ENCODE data around the gene ZSCAN22. TPM values are rescaled to one million over a fixed set of nuclear protein-coding genes. Genes with fewer than 3 reads are reported as not detected.

The ZSCAN22 gene
- total RNA-seq (1 to 10 TPM; 2.2 to 3.1 TPM), polyA plus RNA-seq (under 1 TPM; 0.25 to 0.43 TPM)
- long read RNA-seq, donor 1, partial matches to known transcripts = 0 of 6 reads
- long read RNA-seq, donor 1, other reads (novel, unspliced or antisense) = 6 of 6 reads
- long read RNA-seq, donor 2, full-length matches to known transcripts = 1 of 4 reads
- long read RNA-seq, donor 2, partial matches to known transcripts = 0 of 4 reads
- long read RNA-seq, donor 2, other reads (novel, unspliced or antisense) = 3 of 4 reads

GRCh38 chr19:58326914-58327726 is at the start of gene ZSCAN22:
ZSCAN22 (plus strand) TSS chr19:58326994; CDS start chr19:58334803, 7,809 bp downstream.
- WGBS, 2 donors = 0% methylated on average over 62 of the region's 62 CpGs
- Histone ChIP-seq H3K36me3 (ENCODE audit: control insufficient read depth in 1 of 2, insufficient read depth in 2 of 2, low read length in 1 of 2) (no peaks in the 10 kb centered on the region), H3K4me1 (ENCODE audit: control insufficient read depth in 1 of 2, insufficient read depth in 2 of 2, low read length in 2 of 2) (peaks cover 3 to 5% of the 10 kb centered on the region in 2 donors), H3K27ac (ENCODE audit: low read depth in 1 of 2, low read length in 2 of 2) (peak within 1 kb of the TSS; percentile 4 to 83), H3K27me3 (ENCODE audit: control insufficient read depth in 1 of 2, insufficient read depth in 2 of 2, low read length in 1 of 2) (no peaks in the 10 kb centered on the region), H3K9me3 (ENCODE audit: control insufficient read depth, low read length) (no peaks in the 10 kb centered on the region), H3K4me3 (ENCODE audit: low read length in 2 of 2) (peak within 1 kb of the TSS; percentile 61 to 62)
- intact Hi-C loops (cut with DNase I) = loop anchor here (1.0 to 5.0 kb wide), 3 partner anchors 22 to 54 kb away; partner anchors contain the start of genes ZNF497 (in 2 of the 2), ERVK3-1 (in 1 of the 2) and ZNF837 (in 1 of the 2)
- ATAC-seq (ENCODE audit: low FRiP score) (peak; percentile 98), DNase-seq (peak; percentile 98 to 100)

DNA sequence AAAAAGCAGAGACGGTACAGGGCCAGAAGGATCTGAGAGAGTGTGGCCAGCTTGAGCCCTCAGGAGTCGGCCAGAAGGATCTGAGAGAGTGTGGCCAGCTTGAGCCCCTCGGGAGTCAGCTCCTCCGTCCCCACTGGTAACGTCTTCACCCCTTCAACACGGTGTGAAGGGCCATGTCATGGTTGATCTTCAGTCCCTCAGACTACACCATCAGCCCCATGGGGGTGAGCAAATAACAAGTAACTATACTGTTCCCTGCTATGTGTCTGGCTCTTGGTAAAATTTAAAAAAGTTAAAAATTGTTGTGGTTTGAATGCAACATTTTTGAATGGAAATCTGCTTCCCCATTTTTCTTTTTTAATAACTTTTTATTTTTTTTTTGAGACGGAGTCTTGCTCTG is 49.6 kb upstream of the ZSCAN22 start:
- ATAC-seq (ENCODE audit: low FRiP score) (no peak), DNase-seq (peak in 1 of 2 donors; percentile 49)
- H3K36me3 ChIP-seq (ENCODE audit: control insufficient read depth in 1 of 2, insufficient read depth in 2 of 2, low read length in 1 of 2) = peaks cover 0 to 1% of the 10 kb centered on the region in 2 donors
- no peak overlapping the region for H3K4me3 ChIP-seq (ENCODE audit: low read length in 2 of 2)
- WGBS, 2 donors = 92 to 96% methylated on average over 7 of the region's 7 CpGs
- peaks cover 4% of the 10 kb centered on the region for H3K9me3 ChIP-seq (ENCODE audit: control insufficient read depth, low read length)
- no peak overlapping the region for H3K27ac ChIP-seq (ENCODE audit: low read depth in 1 of 2, low read length in 2 of 2)
- no peaks in the 10 kb centered on the region for H3K27me3 ChIP-seq (ENCODE audit: control insufficient read depth in 1 of 2, insufficient read depth in 2 of 2, low read length in 1 of 2)
- H3K4me1 ChIP-seq (ENCODE audit: control insufficient read depth in 1 of 2, insufficient read depth in 2 of 2, low read length in 2 of 2) = peaks cover 2 to 3% of the 10 kb centered on the region in 2 donors
- intact Hi-C loops (cut with DNase I) = no loop called here

DNA sequence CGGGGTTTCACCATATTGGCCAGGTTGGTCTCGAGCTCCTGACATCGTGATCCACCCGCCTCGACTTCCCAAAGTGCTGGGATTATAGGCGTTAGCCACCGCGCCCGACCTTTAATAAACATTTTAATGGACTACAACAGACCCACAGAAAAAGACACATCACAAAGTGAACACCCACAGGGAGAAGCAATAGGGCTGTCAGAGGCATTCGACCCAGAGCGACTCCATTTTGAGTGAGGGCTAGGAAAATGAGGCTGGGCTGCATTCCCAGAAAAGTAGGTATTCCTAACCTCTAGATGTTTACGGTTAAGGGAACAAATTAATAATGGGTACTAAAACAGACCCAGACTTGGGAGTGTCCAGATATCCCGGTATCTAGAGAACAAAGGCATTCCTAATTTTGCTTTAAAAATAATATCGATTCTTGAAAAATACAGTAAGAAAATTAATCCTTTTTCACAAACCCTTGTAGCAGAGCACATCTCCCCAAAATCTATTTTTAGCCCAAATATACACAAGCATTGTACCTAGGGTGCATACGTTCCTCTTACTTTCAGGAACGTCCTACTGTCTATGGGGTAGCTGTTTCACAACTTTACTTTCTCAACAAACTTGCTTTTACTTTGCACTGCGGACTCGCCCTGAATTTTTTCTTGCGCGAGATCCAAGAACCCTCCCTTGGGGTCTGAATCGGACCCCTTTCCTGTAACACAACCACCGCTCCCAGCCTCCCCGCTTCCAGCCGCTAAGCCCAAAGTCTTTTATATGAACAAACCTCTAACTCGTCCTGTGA is 48.9 kb upstream of the ZSCAN22 start:
- Histone ChIP-seq H3K4me3 (ENCODE audit: low read length in 2 of 2) (peak overlapping the region; percentile 38 to 84), H3K27me3 (ENCODE audit: control insufficient read depth in 1 of 2, insufficient read depth in 2 of 2, low read length in 1 of 2) (no peaks in the 10 kb centered on the region), H3K36me3 (ENCODE audit: control insufficient read depth in 1 of 2, insufficient read depth in 2 of 2, low read length in 1 of 2) (no peaks in the 10 kb centered on the region), H3K27ac (ENCODE audit: low read depth in 1 of 2, low read length in 2 of 2) (peak overlapping the region in 1 of 2 donors; percentile 15), H3K4me1 (ENCODE audit: control insufficient read depth in 1 of 2, insufficient read depth in 2 of 2, low read length in 2 of 2) (peaks cover 2 to 3% of the 10 kb centered on the region in 2 donors), H3K9me3 (ENCODE audit: control insufficient read depth, low read length) (peaks cover 2% of the 10 kb centered on the region)
- DNase-seq = peak in 1 of 2 donors; percentile 34
- peak; percentile 13 for ATAC-seq (ENCODE audit: low FRiP score)
- 35% methylated on average over 25 of the region's 25 CpGs for WGBS, 2 donors
- intact Hi-C loops (cut with DNase I) = loop anchor here (2.0 kb wide), 1 partner anchor 27 kb away; the partner anchor contains the start of gene ERVK3-1 (in 2 of the 2)

- intact Hi-C loops (cut with DNase I) = loop anchor here (2.0 kb wide), 1 partner anchor 26 kb away; the partner anchor contains the start of gene ERVK3-1 (in 2 of the 2)
- H3K27me3 ChIP-seq (ENCODE audit: control insufficient read depth in 1 of 2, insufficient read depth in 2 of 2, low read length in 1 of 2) = no peaks in the 10 kb centered on the region
- peak; percentile 99 for DNase-seq
- peak within 1 kb of the TSS in 1 of 2 donors; percentile 48 for H3K27ac ChIP-seq (ENCODE audit: low read depth in 1 of 2, low read length in 2 of 2)
- 0% methylated on average over 37 to 42 of the region's 42 CpGs for WGBS, 2 donors
- H3K9me3 ChIP-seq (ENCODE audit: control insufficient read depth, low read length) = peaks cover 2% of the 10 kb centered on the region
- peak; percentile 97 for ATAC-seq (ENCODE audit: low FRiP score)
- H3K4me3 ChIP-seq (ENCODE audit: low read length in 2 of 2) = peak within 1 kb of the TSS; percentile 58 to 84
- peaks cover 2 to 3% of the 10 kb centered on the region in 2 donors for H3K4me1 ChIP-seq (ENCODE audit: control insufficient read depth in 1 of 2, insufficient read depth in 2 of 2, low read length in 2 of 2)
- H3K36me3 ChIP-seq (ENCODE audit: control insufficient read depth in 1 of 2, insufficient read depth in 2 of 2, low read length in 1 of 2) = no peaks in the 10 kb centered on the region
Observed at GRCh38 chr19:58278541-58279041, 48.2 kb upstream of the ZSCAN22 start, which contains the start of gene ZNF8. ZNF8 (plus strand) TSS chr19:58278955; CDS start chr19:58279082, 127 bp downstream.

DNA sequence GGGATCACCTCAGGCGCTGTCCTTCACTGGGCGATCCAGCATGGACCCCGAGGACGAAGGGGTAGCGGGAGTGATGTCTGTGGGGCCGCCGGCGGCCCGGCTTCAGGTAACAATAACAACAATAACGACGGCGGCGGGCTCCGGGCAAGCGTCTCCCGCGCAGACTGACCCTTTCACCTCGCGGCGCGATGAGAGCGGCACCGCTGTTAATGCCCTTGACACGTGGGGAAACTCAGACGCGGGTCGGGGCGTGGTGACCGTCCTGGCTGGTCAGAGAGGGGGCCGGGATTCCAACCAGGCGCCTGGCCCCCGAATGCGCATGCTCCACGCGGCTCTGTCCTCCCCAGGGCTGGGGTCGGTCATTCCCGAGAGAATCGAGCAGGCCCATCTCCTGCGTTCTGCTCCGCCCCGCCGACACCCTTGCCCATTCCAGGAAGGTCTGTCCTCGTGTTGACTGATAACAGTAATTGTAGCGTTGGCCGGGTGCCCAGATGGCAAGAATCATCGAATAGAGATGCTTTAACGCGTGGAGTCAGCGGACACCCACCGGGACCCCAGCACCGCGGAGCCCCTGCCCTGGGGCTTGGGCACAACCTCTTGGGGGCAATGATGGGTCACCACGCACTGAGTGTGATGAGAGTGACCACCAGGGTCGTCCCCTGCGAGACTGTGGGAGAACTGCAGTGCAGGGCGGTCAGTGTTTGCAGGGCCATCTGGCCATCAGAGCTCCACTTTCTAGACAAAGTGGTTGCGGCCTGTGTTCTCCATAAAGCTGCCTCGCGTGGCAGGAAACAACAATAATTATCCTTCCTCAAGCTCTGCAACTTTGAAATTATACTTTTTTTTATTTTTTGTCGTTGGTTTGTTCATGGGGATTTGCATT is 47.5 kb upstream of the ZSCAN22 start:
- Histone ChIP-seq H3K9me3 (ENCODE audit: control insufficient read depth, low read length) (peaks cover 2% of the 10 kb centered on the region), H3K4me3 (ENCODE audit: low read length in 2 of 2) (peak overlapping the region; percentile 58 to 84), H3K27me3 (ENCODE audit: control insufficient read depth in 1 of 2, insufficient read depth in 2 of 2, low read length in 1 of 2) (no peaks in the 10 kb centered on the region), H3K4me1 (ENCODE audit: control insufficient read depth in 1 of 2, insufficient read depth in 2 of 2, low read length in 2 of 2) (peaks cover 2 to 3% of the 10 kb centered on the region in 2 donors), H3K36me3 (ENCODE audit: control insufficient read depth in 1 of 2, insufficient read depth in 2 of 2, low read length in 1 of 2) (no peaks in the 10 kb centered on the region), H3K27ac (ENCODE audit: low read depth in 1 of 2, low read length in 2 of 2) (peak overlapping the region in 1 of 2 donors; percentile 48)
- 1 to 2% methylated on average over 59 to 60 of the region's 60 CpGs for WGBS, 2 donors
- ATAC-seq (ENCODE audit: low FRiP score) (peak; percentile 76), DNase-seq (peak; percentile 79 to 91)
- intact Hi-C loops (cut with DNase I) = loop anchor here (2.0 kb wide), 1 partner anchor 26 kb away; the partner anchor contains the start of gene ERVK3-1 (in 2 of the 2)

DNA sequence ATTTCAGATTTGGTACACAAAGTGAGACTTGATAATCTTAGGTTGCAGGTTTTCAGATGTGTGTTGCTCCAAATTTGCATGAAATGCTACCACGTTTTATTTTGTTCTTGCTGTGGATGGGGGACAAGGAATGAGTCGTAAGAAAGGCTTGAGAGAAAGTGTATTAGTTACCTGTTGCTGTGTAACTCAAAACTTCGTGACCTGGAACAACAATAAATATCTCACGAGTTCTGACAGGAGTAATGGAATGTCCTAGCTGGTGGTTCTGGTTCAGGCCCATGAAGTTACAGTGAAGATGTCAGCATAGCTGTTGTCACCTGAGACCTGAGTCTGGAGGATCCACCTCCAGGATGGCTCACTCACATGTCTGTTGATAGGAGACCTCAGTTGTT is 46.9 kb upstream of the ZSCAN22 start:
- peaks cover 2 to 3% of the 10 kb centered on the region in 2 donors for H3K4me1 ChIP-seq (ENCODE audit: control insufficient read depth in 1 of 2, insufficient read depth in 2 of 2, low read length in 2 of 2)
- ATAC-seq (ENCODE audit: low FRiP score) (no peak), DNase-seq (no peak)
- H3K36me3 ChIP-seq (ENCODE audit: control insufficient read depth in 1 of 2, insufficient read depth in 2 of 2, low read length in 1 of 2) = no peaks in the 10 kb centered on the region
- H3K4me3 ChIP-seq (ENCODE audit: low read length in 2 of 2) = no peak overlapping the region
- intact Hi-C loops (cut with DNase I) = loop anchor here (2.0 kb wide), 1 partner anchor 25 kb away; the partner anchor contains the start of gene ERVK3-1 (in 2 of the 2)
- H3K9me3 ChIP-seq (ENCODE audit: control insufficient read depth, low read length) = peaks cover 2% of the 10 kb centered on the region
- H3K27ac ChIP-seq (ENCODE audit: low read depth in 1 of 2, low read length in 2 of 2) = no peak overlapping the region
- 51 to 54% methylated on average over 4 of the region's 4 CpGs for WGBS, 2 donors
- no peaks in the 10 kb centered on the region for H3K27me3 ChIP-seq (ENCODE audit: control insufficient read depth in 1 of 2, insufficient read depth in 2 of 2, low read length in 1 of 2)

- intact Hi-C loops (cut with DNase I) = no loop called here
- H3K27me3 ChIP-seq (ENCODE audit: control insufficient read depth in 1 of 2, insufficient read depth in 2 of 2, low read length in 1 of 2) = no peaks in the 10 kb centered on the region
- H3K4me1 ChIP-seq (ENCODE audit: control insufficient read depth in 1 of 2, insufficient read depth in 2 of 2, low read length in 2 of 2) = peaks cover 2 to 3% of the 10 kb centered on the region in 2 donors
- no peak overlapping the region for H3K27ac ChIP-seq (ENCODE audit: low read depth in 1 of 2, low read length in 2 of 2)
- no peak overlapping the region for H3K4me3 ChIP-seq (ENCODE audit: low read length in 2 of 2)
- H3K9me3 ChIP-seq (ENCODE audit: control insufficient read depth, low read length) = peaks cover 7% of the 10 kb centered on the region
- 86 to 89% methylated on average over 7 of the region's 7 CpGs for WGBS, 2 donors
- peaks cover 12 to 20% of the 10 kb centered on the region in 2 donors for H3K36me3 ChIP-seq (ENCODE audit: control insufficient read depth in 1 of 2, insufficient read depth in 2 of 2, low read length in 1 of 2)
- no peak for DNase-seq
- ATAC-seq (ENCODE audit: low FRiP score) = no peak
Observed at GRCh38 chr19:58284199-58284598, 42.6 kb upstream of the ZSCAN22 start.

Data from aorta (tissue), 5 donors.